GM15510 (cell line): ENCODE measurements around the gene C19orf81.

Experiments
- POLR2A ChIP-seq: IDR thresholded peaks from 3 replicates; pipeline ENCODE4 v1.6.1; 2011; ENCODE audit warnings: borderline replicate concordance; ENCODE audit not compliant: insufficient read length; ENCODE audit errors: extremely low read depth

Gene C19orf81

GRCh38 chr19:50632151-50632835 lies 17.0 kb upstream of the C19orf81 start:
- TF ChIP-seq POLR2A: no peak

GRCh38 chr19:50633359-50633758 lies 15.9 kb upstream of the C19orf81 start:
- no peak for TF ChIP-seq POLR2A

GRCh38 chr19:50633973-50634372 lies 15.3 kb upstream of the C19orf81 start:
- TF ChIP-seq POLR2A: no peak

- no peak for TF ChIP-seq POLR2A
These were observed 12.7 kb upstream of the C19orf81 start for GRCh38 chr19:50636317-50637085.

GRCh38 chr19:50638600-50638999 lies 10.6 kb upstream of the C19orf81 start:
- TF ChIP-seq POLR2A: no peak

GRCh38 chr19:50639121-50640112 lies 9.8 kb upstream of the C19orf81 start, which contains the start of gene SYT3:
SYT3 (minus strand) TSS chr19:50639881; CDS start chr19:50637411, 2,470 bp downstream.
- no peak for TF ChIP-seq POLR2A

GRCh38 chr19:50640368-50640767 lies 8.9 kb upstream of the C19orf81 start:
- no peak for TF ChIP-seq POLR2A

- no peak for TF ChIP-seq POLR2A
These were observed 4.8 kb upstream of the C19orf81 start for GRCh38 chr19:50644315-50644915.

GRCh38 chr19:50645107-50645506 lies 4.1 kb upstream of the C19orf81 start:
- no peak for TF ChIP-seq POLR2A

- TF ChIP-seq POLR2A: no peak
These were observed 3.0 kb upstream of the C19orf81 start for GRCh38 chr19:50646074-50646807.

GRCh38 chr19:50647879-50648615 lies 1.2 kb upstream of the C19orf81 start:
- TF ChIP-seq POLR2A: no peak

- no peak for TF ChIP-seq POLR2A
These were observed 586 bp upstream of the C19orf81 start for GRCh38 chr19:50648659-50649058.

GRCh38 chr19:50651174-50651573 lies 1.9 kb downstream of the C19orf81 start:
- no peak for TF ChIP-seq POLR2A
